ENCODE results near the gene MPZL1.

MPZL1 gene

DNA sequence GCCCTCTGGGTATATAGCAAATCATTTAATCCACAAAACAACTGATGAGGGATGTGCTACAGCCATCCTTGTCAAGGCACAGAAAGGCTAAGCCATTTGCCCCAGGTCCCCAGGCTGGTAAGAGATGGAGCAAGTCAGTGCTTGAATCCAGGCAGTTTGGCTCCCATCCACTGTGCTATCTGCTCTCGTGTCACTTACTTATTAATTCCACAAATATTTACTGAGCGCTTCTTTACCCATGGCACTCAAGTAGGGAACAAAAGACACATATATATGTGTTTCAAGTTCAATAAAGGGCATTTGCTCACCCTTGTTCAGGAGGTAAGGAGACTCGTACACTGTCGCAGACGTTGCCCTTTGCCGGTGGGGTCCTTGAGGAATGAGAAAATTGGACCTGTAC is 38.6 kb upstream of the MPZL1 start:
- H3K4me3 ChIP-seq (ENCODE audit: low read depth in 1 of 2, low read length in 2 of 2), result no peak overlapping the region
- no peak overlapping the region for H3K9ac ChIP-seq (ENCODE audit: low read depth, low read length)
- no peak for TF ChIP-seq EZH2 (IDR thresholded peaks at IDR 0.05; ENCODE audit: borderline replicate concordance, low read depth, low read length, severe bottlenecking)
- TF ChIP-seq, protein P1, sequence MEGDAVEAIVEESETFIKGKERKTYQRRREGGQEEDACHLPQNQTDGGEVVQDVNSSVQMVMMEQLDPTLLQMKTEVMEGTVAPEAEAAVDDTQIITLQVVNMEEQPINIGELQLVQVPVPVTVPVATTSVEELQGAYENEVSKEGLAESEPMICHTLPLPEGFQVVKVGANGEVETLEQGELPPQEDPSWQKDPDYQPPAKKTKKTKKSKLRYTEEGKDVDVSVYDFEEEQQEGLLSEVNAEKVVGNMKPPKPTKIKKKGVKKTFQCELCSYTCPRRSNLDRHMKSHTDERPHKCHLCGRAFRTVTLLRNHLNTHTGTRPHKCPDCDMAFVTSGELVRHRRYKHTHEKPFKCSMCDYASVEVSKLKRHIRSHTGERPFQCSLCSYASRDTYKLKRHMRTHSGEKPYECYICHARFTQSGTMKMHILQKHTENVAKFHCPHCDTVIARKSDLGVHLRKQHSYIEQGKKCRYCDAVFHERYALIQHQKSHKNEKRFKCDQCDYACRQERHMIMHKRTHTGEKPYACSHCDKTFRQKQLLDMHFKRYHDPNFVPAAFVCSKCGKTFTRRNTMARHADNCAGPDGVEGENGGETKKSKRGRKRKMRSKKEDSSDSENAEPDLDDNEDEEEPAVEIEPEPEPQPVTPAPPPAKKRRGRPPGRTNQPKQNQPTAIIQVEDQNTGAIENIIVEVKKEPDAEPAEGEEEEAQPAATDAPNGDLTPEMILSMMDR (IDR thresholded peaks at IDR 0.05; ENCODE audit: borderline replicate concordance, extremely low read depth, low read length, poor library complexity, severe bottlenecking), result no peak
- DNase-seq (no peak), ATAC-seq (ENCODE audit: insufficient read depth, low read depth) (no peak)
- H4K20me1 ChIP-seq (ENCODE audit: insufficient read depth, low read length), result peaks cover 53% of the 10 kb centered on the region
- H3K79me2 ChIP-seq (ENCODE audit: insufficient read depth, low read length), result peaks cover 57% of the 10 kb centered on the region
- H3K4me1 ChIP-seq (ENCODE audit: insufficient read depth, low read length), result no peaks in the 10 kb centered on the region
- no peak overlapping the region for H2AFZ ChIP-seq (ENCODE audit: low read depth, low read length)
- peaks cover 96% of the 10 kb centered on the region for H3K36me3 ChIP-seq (ENCODE audit: insufficient read depth, low read length)
- peak overlapping the region; percentile 46 for H3K27ac ChIP-seq (ENCODE audit: low read length)
- H3K27me3 ChIP-seq (ENCODE audit: insufficient read depth, low read length, poor library complexity), result no peaks in the 10 kb centered on the region
- no peak overlapping the region for H3K4me2 ChIP-seq (ENCODE audit: insufficient read depth, low read length)
- no peaks in the 10 kb centered on the region for H3K9me3 ChIP-seq (ENCODE audit: insufficient read depth, low read length, severe bottlenecking)

DNA sequence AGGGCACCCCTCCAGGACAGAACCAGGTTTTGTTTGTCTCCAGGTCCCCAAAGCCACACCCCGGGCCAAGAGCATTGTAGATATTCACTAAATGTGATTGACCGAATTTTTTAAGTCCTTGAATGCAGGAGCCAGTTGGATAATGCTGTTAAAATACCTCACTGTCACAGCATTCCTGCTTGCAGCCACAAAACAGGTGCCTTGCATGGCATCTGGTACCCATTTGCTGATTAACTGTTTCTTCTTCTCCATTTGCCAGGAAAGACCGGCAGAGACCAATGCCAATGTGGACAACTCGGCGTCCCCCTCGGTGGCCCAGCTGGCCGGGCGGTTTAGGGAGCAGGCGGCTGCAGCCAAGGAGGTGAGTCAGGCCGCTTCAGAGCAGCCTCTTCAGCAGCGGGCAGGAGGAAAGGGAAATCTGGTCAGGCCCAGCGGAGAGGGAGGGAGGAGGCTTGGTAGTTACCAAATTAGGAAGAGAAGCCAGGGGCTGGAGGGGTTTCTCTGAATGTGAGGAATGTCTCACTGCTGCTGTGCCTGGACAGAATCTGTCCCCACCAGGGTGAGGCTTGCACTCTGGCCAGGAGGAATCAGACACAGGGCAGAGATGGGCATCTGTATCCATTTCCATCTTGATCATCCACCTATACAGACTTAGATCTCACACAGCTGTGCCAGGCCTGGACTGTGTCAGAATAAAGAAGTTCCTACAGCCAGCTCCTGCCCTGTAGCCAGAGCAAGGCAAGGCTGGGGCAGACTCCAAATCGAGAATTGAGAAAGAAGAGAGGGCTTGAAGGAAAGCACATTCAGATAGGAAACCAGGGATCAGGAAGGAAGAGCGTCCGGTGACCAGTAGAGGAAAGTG is 37.9 kb upstream of the MPZL1 start:
- Histone ChIP-seq H3K79me2 (ENCODE audit: insufficient read depth, low read length) (peaks cover 57% of the 10 kb centered on the region), H3K27me3 (ENCODE audit: insufficient read depth, low read length, poor library complexity) (no peaks in the 10 kb centered on the region), H3K9ac (ENCODE audit: low read depth, low read length) (no peak overlapping the region), H3K9me3 (ENCODE audit: insufficient read depth, low read length, severe bottlenecking) (no peaks in the 10 kb centered on the region), H3K4me1 (ENCODE audit: insufficient read depth, low read length) (no peaks in the 10 kb centered on the region), H2AFZ (ENCODE audit: low read depth, low read length) (no peak overlapping the region), H3K36me3 (ENCODE audit: insufficient read depth, low read length) (peaks cover 96% of the 10 kb centered on the region), H3K27ac (ENCODE audit: low read length) (peak overlapping the region; percentile 33), H4K20me1 (ENCODE audit: insufficient read depth, low read length) (peaks cover 46% of the 10 kb centered on the region), H3K4me3 (ENCODE audit: low read depth in 1 of 2, low read length in 2 of 2) (no peak overlapping the region), H3K4me2 (ENCODE audit: insufficient read depth, low read length) (no peak overlapping the region)
- TF ChIP-seq EZH2 (IDR thresholded peaks at IDR 0.05; ENCODE audit: borderline replicate concordance, low read depth, low read length, severe bottlenecking), result no peak
- TF ChIP-seq, protein P1 (IDR thresholded peaks at IDR 0.05; ENCODE audit: borderline replicate concordance, extremely low read depth, low read length, poor library complexity, severe bottlenecking), result no peak
- ATAC-seq (ENCODE audit: insufficient read depth, low read depth) (no peak), DNase-seq (no peak)

DNA sequence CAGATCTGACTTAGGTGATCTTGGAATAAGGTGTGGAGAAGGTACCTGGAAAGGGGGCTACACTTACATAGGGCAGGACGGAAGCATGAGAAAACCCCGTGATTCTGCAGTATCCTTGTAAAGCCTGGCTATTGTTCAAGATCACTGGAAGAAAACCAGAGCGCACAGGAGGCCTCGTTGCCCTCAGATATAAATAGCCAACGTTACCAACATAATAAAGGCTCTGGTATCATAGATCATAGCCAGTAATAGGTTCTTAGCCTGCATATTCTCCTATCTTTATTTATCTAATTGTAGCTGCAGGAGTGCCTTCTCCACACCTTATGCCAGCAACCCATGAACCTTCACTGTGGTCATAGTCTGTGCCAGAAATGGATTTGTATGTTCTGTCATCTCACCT is 35.9 kb upstream of the MPZL1 start:
- Histone ChIP-seq H3K9me3 (ENCODE audit: insufficient read depth, low read length, severe bottlenecking) (no peaks in the 10 kb centered on the region), H4K20me1 (ENCODE audit: insufficient read depth, low read length) (peaks cover 26% of the 10 kb centered on the region), H3K27ac (ENCODE audit: low read length) (no peak overlapping the region), H3K27me3 (ENCODE audit: insufficient read depth, low read length, poor library complexity) (no peaks in the 10 kb centered on the region), H3K36me3 (ENCODE audit: insufficient read depth, low read length) (peaks cover 94% of the 10 kb centered on the region), H3K9ac (ENCODE audit: low read depth, low read length) (no peak overlapping the region), H3K79me2 (ENCODE audit: insufficient read depth, low read length) (peaks cover 43% of the 10 kb centered on the region), H2AFZ (ENCODE audit: low read depth, low read length) (no peak overlapping the region), H3K4me1 (ENCODE audit: insufficient read depth, low read length) (no peaks in the 10 kb centered on the region), H3K4me3 (ENCODE audit: low read depth in 1 of 2, low read length in 2 of 2) (no peak overlapping the region), H3K4me2 (ENCODE audit: insufficient read depth, low read length) (no peak overlapping the region)
- no peak for ATAC-seq (ENCODE audit: insufficient read depth, low read depth)
- TF ChIP-seq EZH2 (IDR thresholded peaks at IDR 0.05; ENCODE audit: borderline replicate concordance, low read depth, low read length, severe bottlenecking), result no peak
- TF ChIP-seq, protein P1 (IDR thresholded peaks at IDR 0.05; ENCODE audit: borderline replicate concordance, extremely low read depth, low read length, poor library complexity, severe bottlenecking), result no peak
- DNase-seq, result no peak

Data from DND-41 (cell line).